H1 (cell line): ENCODE results near the gene TAF1D. TPM values are rescaled to one million over a fixed set of nuclear protein-coding genes. Genes with fewer than 3 reads are reported as not detected.

ENCODE experiments used
- CTCF ChIA-PET: fragments of 300-600 bp; sonication (Branson Sonifier 250); formaldehyde crosslinking; loops from one replicate; lab custom pipeline; 2021; ENCODE audit not compliant: partially characterized antibody; lab: Charles Lee
- POLR2A ChIA-PET: fragments of 300-600 bp; sonication (Branson Sonifier 250); formaldehyde crosslinking; loops from one replicate; lab custom pipeline; 2021; ENCODE audit warnings: inconsistent platforms; ENCODE audit not compliant: partially characterized antibody; lab: Charles Lee
- DNase-seq, 2 experiments: peaks; one replicate each; pipeline versions ENCODE4 v3.0.0 to v3.0.0-alpha.2; 2010 to 2022; ENCODE audit warnings: low spot score in 2 of 2, low read depth in 1 of 2, mixed read lengths in 1 of 2
- FAIRE-seq: peaks from 2 replicates; lab custom pipeline; 2011; peaks lifted over from hg19 to GRCh38; lab: Jason Lieb, UNC
- H2AFZ ChIP-seq: 2 replicates; pipeline ENCODE4 v1.8.1; 2012; ENCODE audit warnings: low read length, inconsistent platforms
- H2AK5ac ChIP-seq: 2 replicates; pipeline ENCODE4 v1.6.1; 2013; ENCODE audit warnings: low read depth, low read length
- H2BK120ac ChIP-seq: replicated peaks from 2 replicates; pipeline ENCODE3; 2013; ENCODE audit warnings: low read depth, low read length, inconsistent platforms
- H2BK12ac ChIP-seq: 2 replicates; pipeline ENCODE4 v1.6.1; 2013; ENCODE audit warnings: low read depth, low read length
- H2BK15ac ChIP-seq: 2 replicates; pipeline ENCODE4 v1.6.1; 2013; ENCODE audit warnings: low read length
- H2BK20ac ChIP-seq: 2 replicates; pipeline ENCODE4 v1.6.1; 2013; ENCODE audit warnings: low read length
- H2BK5ac ChIP-seq: 2 replicates; pipeline ENCODE4 v1.6.1; 2013; ENCODE audit warnings: low read depth, low read length
- H3K14ac ChIP-seq: 2 replicates; pipeline ENCODE4 v1.6.1; 2013; ENCODE audit warnings: inconsistent platforms; ENCODE audit not compliant: insufficient read length
- H3K18ac ChIP-seq: 2 replicates; pipeline ENCODE4 v1.6.1; 2013; ENCODE audit warnings: low read length; ENCODE audit errors: extremely low read depth
- H3K23ac ChIP-seq: 2 replicates; pipeline ENCODE4 v1.6.1; 2013; ENCODE audit warnings: inconsistent platforms; ENCODE audit not compliant: insufficient read length
- H3K23me2 ChIP-seq: 2 replicates; pipeline ENCODE4 v1.6.1; 2013; ENCODE audit warnings: low read depth, low read length
- H3K27ac ChIP-seq: 2 replicates; pipeline ENCODE4 v1.6.1; 2011; ENCODE audit warnings: low read depth, low read length, inconsistent platforms
- H3K27me3 ChIP-seq, 4 experiments: replicated peaks in 1 of 4; 1 replicate in 1 of 4; 2 replicates in 3 of 4; pipeline versions ENCODE4 v1.6.1 to v1.8.1; 2011 to 2013; ENCODE audit warnings: low read length in 3 of 4, mild to moderate bottlenecking in 3 of 4, inconsistent platforms in 2 of 4, mixed read lengths in 2 of 4, moderate library complexity in 1 of 4; ENCODE audit not compliant: control insufficient read depth in 3 of 4, insufficient read depth in 3 of 4; ENCODE audit errors: extremely low read depth in 1 of 4
- H3K36me3 ChIP-seq, 4 experiments: 2 replicates each; pipeline versions ENCODE4 v1.6.1 to v1.8.1; 2011 to 2013; ENCODE audit warnings: mild to moderate bottlenecking in 4 of 4, low read length in 3 of 4, moderate library complexity in 2 of 4, control low read depth in 1 of 4, inconsistent platforms in 1 of 4; ENCODE audit not compliant: insufficient read depth in 4 of 4, control insufficient read depth in 2 of 4
- H3K4ac ChIP-seq: replicated peaks from 2 replicates; pipeline ENCODE3; 2013; ENCODE audit warnings: low read length, low read depth, mixed read lengths, inconsistent platforms; ENCODE audit not compliant: insufficient read length
- H3K4me1 ChIP-seq, 4 experiments: replicated peaks in 1 of 4; 1 replicate in 1 of 4; 2 replicates in 3 of 4; pipeline versions ENCODE4 v1.6.1 to v1.8.1; 2011 to 2013; ENCODE audit warnings: low read length in 3 of 4, inconsistent platforms in 2 of 4, mixed read lengths in 1 of 4; ENCODE audit not compliant: insufficient read depth in 4 of 4, control insufficient read depth in 3 of 4
- H3K4me2 ChIP-seq, 2 experiments: 2 replicates each; pipeline versions ENCODE4 v1.6.1 to v1.8.1; 2011 to 2013; ENCODE audit warnings: low read depth in 2 of 2, low read length in 2 of 2, control low read depth in 1 of 2, inconsistent platforms in 1 of 2, mild to moderate bottlenecking in 1 of 2; ENCODE audit not compliant: insufficient read depth in 1 of 2
- H3K4me3 ChIP-seq, 4 experiments: fragments of 200-600, 300-600 bp in 1 of 4; sonication (generic), shearing (Covaris generic), sonication (Bioruptor Twin) in 1 of 4; 2 replicates each; pipeline versions ENCODE4 v1.5.1 to v1.8.1; 2011 to 2016; ENCODE audit warnings: low read length in 4 of 4, low read depth in 3 of 4, control low read depth in 2 of 4, inconsistent platforms in 2 of 4, mild to moderate bottlenecking in 2 of 4, mixed read lengths in 1 of 4, moderate library complexity in 1 of 4; ENCODE audit not compliant: insufficient read depth in 2 of 4; ENCODE audit errors: extremely low read depth in 1 of 4
- H3K56ac ChIP-seq: replicated peaks from 2 replicates; pipeline ENCODE3; 2013; ENCODE audit warnings: low read depth, mild to moderate bottlenecking, mixed read lengths, low read length, inconsistent platforms; ENCODE audit not compliant: insufficient read length
- H3K79me1 ChIP-seq: 2 replicates; pipeline ENCODE4 v1.6.1; 2013; ENCODE audit warnings: low read depth, low read length, control low read depth
- H3K79me2 ChIP-seq, 2 experiments: 2 replicates each; pipeline versions ENCODE4 v1.6.1 to v1.8.1; 2012 to 2013; ENCODE audit warnings: low read length in 2 of 2, mild to moderate bottlenecking in 2 of 2, inconsistent platforms in 1 of 2; ENCODE audit not compliant: insufficient read depth in 2 of 2, control insufficient read depth in 1 of 2
- H3K9ac ChIP-seq, 4 experiments: replicated peaks in 1 of 4; 1 replicate in 1 of 4; 2 replicates in 3 of 4; pipeline versions ENCODE4 v1.6.1 to v1.8.1; 2011 to 2013; ENCODE audit warnings: low read depth in 3 of 4, low read length in 3 of 4, control low read depth in 2 of 4, mild to moderate bottlenecking in 2 of 4, moderate library complexity in 2 of 4, inconsistent platforms in 1 of 4; ENCODE audit errors: extremely low read depth in 1 of 4
- H3K9me3 ChIP-seq, 2 experiments: 2 replicates each; pipeline versions ENCODE4 v1.6.1 to v1.8.1; 2012 to 2013; ENCODE audit warnings: mild to moderate bottlenecking in 2 of 2, moderate library complexity in 2 of 2, control low read depth in 1 of 2, inconsistent platforms in 1 of 2, low read depth in 1 of 2, low read length in 1 of 2, mixed read lengths in 1 of 2; ENCODE audit not compliant: insufficient read depth in 2 of 2
- H4K20me1 ChIP-seq, 2 experiments: replicated peaks in 1 of 2; 2 replicates each; pipeline versions ENCODE3 to v1.8.1; 2011 to 2013; ENCODE audit warnings: inconsistent platforms in 2 of 2, low read length in 2 of 2, mild to moderate bottlenecking in 1 of 2; ENCODE audit not compliant: insufficient read depth in 2 of 2, control insufficient read depth in 1 of 2
- H4K5ac ChIP-seq: 2 replicates; pipeline ENCODE4 v1.6.1; 2013; ENCODE audit warnings: low read length, low read depth, mixed read lengths, inconsistent platforms; ENCODE audit not compliant: insufficient read length
- H4K8ac ChIP-seq: 2 replicates; pipeline ENCODE4 v1.8.0; 2013; ENCODE audit warnings: mild to moderate bottlenecking, moderate library complexity, low read length, inconsistent platforms; ENCODE audit not compliant: insufficient read depth; ENCODE audit errors: extremely low read depth
- H4K91ac ChIP-seq: replicated peaks from 2 replicates; pipeline ENCODE3; 2013; ENCODE audit warnings: low read length, mixed read lengths, inconsistent platforms; ENCODE audit not compliant: insufficient read length
- KDM4A ChIP-seq: IDR thresholded peaks from one replicate; pipeline ENCODE4 v1.7.1; 2012; ENCODE audit warnings: low read depth, mild to moderate bottlenecking, moderate library complexity, low read length, inconsistent platforms; ENCODE audit not compliant: severe bottlenecking
- TAF1 ChIP-seq: IDR thresholded peaks from 2 replicates; pipeline ENCODE4 v1.6.1; 2011; ENCODE audit warnings: mild to moderate bottlenecking, low read depth, low read length
- TCF12 ChIP-seq: IDR thresholded peaks from 2 replicates; pipeline ENCODE4 v1.6.1; 2011; ENCODE audit warnings: low read depth, mild to moderate bottlenecking, low read length
- WGBS, 2 experiments: shearing (Covaris generic) in 1 of 2; methylation state at CpG; one replicate each; pipeline versions ENCODE4 v1.1.6 to v1.1.7; 2013 to 2015; ENCODE audit warnings: low lambda C conversion rate in 2 of 2, mixed read lengths in 2 of 2, inconsistent platforms in 1 of 2, low coverage in 1 of 2, missing lambda C conversion rate in 1 of 2; ENCODE audit not compliant: insufficient replicate concordance in 2 of 2, insufficient coverage in 1 of 2, insufficient read length in 1 of 2; ENCODE audit errors: extremely low coverage in 1 of 2, missing lambda C conversion rate in 1 of 2; 5-methylcytosine and 5-hydroxymethylcytosine counted together
- polyA plus RNA-seq, 7 experiments: library from polyadenylated mRNA; depleted of rRNA in 3 of 7; stranded (reverse) in 5 of 7; unstranded in 2 of 7; fragments of >200 nt in 5 of 7; fragments of 200-250 nt in 2 of 7; gene quantifications; 1 replicate in 5 of 7; 2 replicates in 1 of 7; 4 replicates in 1 of 7; pipeline versions ENCODE4 v1.2.1 to v1.2.3, GENCODE V29; 2011 to 2013; ENCODE audit warnings: missing spikeins in 2 of 7, mixed read lengths in 2 of 7
- total RNA-seq: library from RNA; stranded (reverse); fragmentation: NEBNext Ultra II Directional; extraction: Animal tissue kit (Norgen Biotek cat#: 25700); gene quantifications from 2 replicates; pipeline ENCODE4 v1.2.1, GENCODE V29; 2021

The TAF1D gene
- total and polyA plus RNA-seq, 2 of the 8 experiments (the other 6 are each of a cell fraction or from before 2014, with no cell fraction given), result 64.7 to 212 TPM

DNA sequence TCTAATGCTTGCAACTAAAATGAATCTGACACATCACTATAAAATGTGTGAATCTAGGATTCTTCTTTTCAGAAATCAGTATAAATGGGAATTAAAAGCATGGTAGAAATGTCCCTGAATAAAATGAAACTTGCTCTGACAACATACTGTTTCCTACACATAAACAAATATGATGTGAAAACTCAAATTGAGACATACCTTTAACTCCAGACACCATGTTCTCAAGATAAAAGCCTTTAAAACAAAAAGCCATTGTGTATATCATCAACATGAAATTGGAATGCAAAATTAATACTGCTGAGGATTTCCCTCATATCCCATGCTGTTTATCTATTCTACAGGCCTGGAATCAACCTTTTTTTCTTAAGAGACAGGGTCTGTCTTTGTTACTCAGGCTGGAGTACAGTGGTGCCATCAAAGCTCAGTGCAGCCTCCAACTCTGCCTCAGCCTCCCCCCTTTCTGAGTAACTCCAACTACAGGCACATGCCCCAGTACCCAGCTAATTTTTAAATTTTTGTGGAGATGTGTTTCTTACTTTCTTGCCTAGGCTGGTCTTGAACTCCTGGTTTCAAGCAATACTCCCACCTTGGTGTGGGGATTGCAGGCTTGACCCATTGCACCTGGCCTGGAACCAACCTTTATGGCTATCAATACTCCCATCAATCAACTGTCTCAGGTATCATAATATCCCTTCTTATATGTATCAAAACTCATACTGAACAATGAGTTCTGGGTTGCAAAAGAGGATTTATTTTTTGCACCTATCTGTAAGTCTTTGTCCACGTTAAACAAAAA, 6.7 kb downstream of the TAF1D start:
- Histone ChIP-seq H3K18ac (no peak overlapping the region), H2BK20ac (no peak overlapping the region), H3K9ac (no peak overlapping the region), H3K23ac (no peak overlapping the region), H2BK5ac (no peak overlapping the region), H2BK15ac (no peak overlapping the region), H4K8ac (no peak overlapping the region), H4K20me1 (peaks cover 18 to 21% of the 10 kb centered on the region in 2 experiments), H3K23me2 (no peaks in the 10 kb centered on the region), H3K4ac (no peak overlapping the region), H4K5ac (no peak overlapping the region), H3K36me3 (peaks cover 54 to 100% (median 92%) of the 10 kb centered on the region in 4 experiments), H3K27me3 (no peaks in the 10 kb centered on the region), H3K14ac (no peak overlapping the region), H3K79me2 (peaks cover 8 to 50% of the 10 kb centered on the region in 2 experiments; a peak in 3 of 4 replicates), H3K56ac (no peak overlapping the region), H3K4me3 (peak overlapping the region in 1 of 4 experiments; percentile 9; a peak in 1 of 8 replicates), H3K27ac (no peak overlapping the region), H3K9me3 (no peaks in the 10 kb centered on the region), H2AFZ (no peak overlapping the region), H3K4me2 (no peak overlapping the region), H3K79me1 (no peaks in the 10 kb centered on the region), H2BK12ac (no peak overlapping the region), H2BK120ac (no peak overlapping the region), H2AK5ac (no peak overlapping the region), H4K91ac (no peak overlapping the region), H3K4me1 (peaks cover 0 to 9% (median 3%) of the 10 kb centered on the region in 4 experiments; a peak in 4 of 7 replicates)
- DNase-seq, result no peak
- ChIA-PET CTCF (interaction anchor here (0.6 to 0.7 kb wide), 2 partner anchors 57 to 416 kb away, joined by 3 read pairs; no protein-coding TSS in a partner anchor), POLR2A (interaction anchor here (0.5 to 16.4 kb wide), 4 partner anchors 11 to 64 kb away, joined by 3 to 495 read pairs (median 4); no protein-coding TSS in a partner anchor)
- 94% methylated on average over 1 of the region's 1 CpG; no CpG with 5 or more reads in 1 of the 2 experiments for WGBS, 2 experiments
- FAIRE-seq, result no peak
- no peak for TF ChIP-seq TCF12
- TF ChIP-seq TAF1, result no peak
- no peak for TF ChIP-seq KDM4A
